Activated T-cell treated with anti-CD3 and anti-CD28 coated beads, Interleukin-2, amount 50 U/mL, for 24 hours (primary cell): ENCODE results near the gene FAM210B.
"Not testable (repeated sequence)": the region's sequence is repeated elsewhere in the genome, so short reads cannot be mapped to it uniquely, and the experiment has no call there.

Source experiments
- DNase-seq: peaks from one replicate; pipeline ENCODE4 v3.0.0-alpha.2; 2020
- H3K27ac Mint-ChIP-seq: 2 replicates; pipeline ENCODE4 v1.8.0; 2020; ENCODE audit warnings: mild to moderate bottlenecking, mixed read lengths
- H3K27me3 Mint-ChIP-seq: 2 replicates; pipeline ENCODE4 v1.8.0; 2020; ENCODE audit warnings: mixed read lengths
- H3K36me3 Mint-ChIP-seq: 2 replicates; pipeline ENCODE4 v1.8.0; 2020; ENCODE audit warnings: low read depth, mixed read lengths
- H3K4me1 Mint-ChIP-seq: 2 replicates; pipeline ENCODE4 v1.8.0; 2020; ENCODE audit warnings: low read depth, mixed read lengths
- H3K4me3 Mint-ChIP-seq: 2 replicates; pipeline ENCODE4 v1.8.0; 2020; ENCODE audit warnings: mild to moderate bottlenecking, moderate library complexity, mixed read lengths
- H3K9me3 Mint-ChIP-seq: 2 replicates; pipeline ENCODE4 v1.8.0; 2020; ENCODE audit warnings: mixed read lengths

FAM210B gene, protein sequence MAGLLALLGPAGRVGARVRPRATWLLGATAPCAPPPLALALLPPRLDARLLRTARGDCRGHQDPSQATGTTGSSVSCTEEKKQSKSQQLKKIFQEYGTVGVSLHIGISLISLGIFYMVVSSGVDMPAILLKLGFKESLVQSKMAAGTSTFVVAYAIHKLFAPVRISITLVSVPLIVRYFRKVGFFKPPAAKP

DNA sequence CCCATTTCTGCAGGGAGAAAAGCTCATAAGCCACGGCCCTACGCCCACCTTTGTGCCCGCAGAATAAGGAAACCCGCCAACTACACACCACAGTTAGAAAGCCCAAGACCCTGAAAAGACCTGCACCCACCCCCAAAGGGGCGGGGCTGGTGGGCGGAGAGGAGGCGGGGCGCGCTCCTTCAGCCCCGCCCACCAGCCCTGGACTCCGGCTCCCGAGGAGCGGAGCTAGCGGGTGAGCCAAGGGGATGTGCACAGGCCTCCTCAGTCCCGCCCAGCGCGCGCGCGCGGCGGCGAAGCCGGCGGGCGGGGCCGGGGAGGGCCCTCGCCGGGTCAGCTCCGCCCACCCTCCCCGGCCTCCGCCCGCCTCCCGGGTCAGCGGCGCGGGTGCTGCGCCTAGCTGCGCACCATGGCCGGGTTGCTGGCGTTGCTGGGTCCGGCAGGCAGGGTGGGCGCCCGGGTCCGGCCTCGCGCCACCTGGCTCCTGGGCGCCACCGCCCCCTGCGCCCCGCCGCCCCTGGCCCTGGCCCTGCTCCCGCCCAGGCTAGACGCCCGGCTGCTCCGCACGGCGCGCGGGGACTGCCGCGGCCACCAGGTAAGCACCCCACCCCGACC lies at the start of gene FAM210B:
FAM210B (plus strand) TSS at position 375 of the 612 bp plus-strand sequence; CDS start at position 407, 32 bp downstream.
- Mint-ChIP-seq H3K4me1 (peaks cover 21% of the 10 kb centered on the region), H3K9me3 (no peaks in the 10 kb centered on the region), H3K27ac (peak within 1 kb of the TSS; percentile 69), H3K4me3 (peak within 1 kb of the TSS; percentile 85), H3K36me3 (no peaks in the 10 kb centered on the region), H3K27me3 (no peaks in the 10 kb centered on the region)
- peak; percentile 87 for DNase-seq

DNA sequence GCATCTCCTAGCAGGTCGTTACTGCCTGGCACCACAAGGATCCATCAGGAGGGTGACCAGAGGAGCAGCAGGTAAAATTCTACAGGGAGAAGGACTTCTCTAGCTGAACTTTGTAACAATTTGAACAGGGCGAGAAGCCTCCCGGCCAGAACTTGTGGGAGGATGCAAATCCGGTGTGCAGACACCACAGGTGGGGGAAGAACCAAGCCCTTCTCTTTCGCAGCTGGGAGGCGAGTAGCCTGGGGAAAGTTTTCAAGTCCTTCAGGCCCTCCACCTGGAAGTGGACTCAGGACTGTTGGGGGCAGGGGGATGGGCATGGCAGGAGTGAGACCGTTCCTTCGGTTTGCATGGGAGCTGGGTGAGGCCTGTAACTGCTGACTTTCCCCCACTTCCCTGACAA lies 42.7 kb upstream of the FAM210B start:
- Mint-ChIP-seq H3K4me1 (no peaks in the 10 kb centered on the region), H3K27me3 (peaks cover 37% of the 10 kb centered on the region), H3K4me3 (no peak overlapping the region), H3K36me3 (no peaks in the 10 kb centered on the region), H3K27ac (no peak overlapping the region), H3K9me3 (peaks cover 6% of the 10 kb centered on the region)
- no peak for DNase-seq

DNA sequence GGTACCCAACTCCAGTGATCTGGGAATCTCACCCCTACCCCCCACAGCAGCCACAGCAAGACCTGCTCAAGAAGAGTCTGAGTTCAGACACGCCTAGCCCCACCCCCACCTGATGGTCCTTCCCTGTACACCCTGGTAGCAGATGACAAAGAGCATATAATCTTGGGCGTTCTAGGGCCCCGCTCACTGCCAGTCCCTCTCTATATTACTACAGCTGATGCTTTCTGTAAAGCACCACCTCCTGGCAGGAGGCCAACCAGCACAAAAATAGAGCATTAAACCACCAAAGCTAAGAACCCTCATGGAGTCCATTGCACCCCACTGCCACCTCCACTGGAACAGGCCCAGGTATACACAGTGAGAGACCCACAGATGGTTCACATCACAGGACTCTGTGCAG lies 42.3 kb upstream of the FAM210B start:
- H3K27me3 Mint-ChIP-seq = peaks cover 33% of the 10 kb centered on the region

DNA sequence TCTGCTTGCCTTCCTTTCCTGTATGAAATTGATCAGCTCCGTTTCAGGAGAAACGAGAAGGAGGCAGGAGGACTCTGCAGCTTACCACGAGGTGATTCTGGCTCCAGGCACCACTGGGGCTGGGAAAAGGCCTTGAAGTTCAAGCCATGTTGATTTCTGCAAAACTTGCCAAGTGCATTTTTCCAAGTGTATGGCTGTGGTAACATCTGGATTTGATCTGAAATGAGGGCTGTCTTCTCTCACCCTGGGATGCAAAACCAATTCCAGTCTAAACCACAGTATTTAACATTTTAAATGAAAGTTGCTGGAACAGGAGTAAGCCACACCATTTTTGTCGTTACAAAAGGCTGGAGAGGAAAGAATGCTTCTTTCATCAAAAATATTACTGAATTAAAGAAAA lies 36.1 kb upstream of the FAM210B start:
- Mint-ChIP-seq H3K27ac (no peak overlapping the region), H3K9me3 (no peaks in the 10 kb centered on the region), H3K4me3 (no peak overlapping the region), H3K36me3 (no peaks in the 10 kb centered on the region), H3K4me1 (no peaks in the 10 kb centered on the region), H3K27me3 (peaks cover 31% of the 10 kb centered on the region)
- no peak for DNase-seq

More for the DNA sequence above, 42.3 kb upstream of the FAM210B start:
- H3K4me3 Mint-ChIP-seq = no peak overlapping the region
- H3K4me1 Mint-ChIP-seq = no peaks in the 10 kb centered on the region
- H3K27ac Mint-ChIP-seq = no peak overlapping the region
- H3K36me3 Mint-ChIP-seq = no peaks in the 10 kb centered on the region
- DNase-seq = no peak
- H3K9me3 Mint-ChIP-seq = peaks cover 6% of the 10 kb centered on the region

DNA sequence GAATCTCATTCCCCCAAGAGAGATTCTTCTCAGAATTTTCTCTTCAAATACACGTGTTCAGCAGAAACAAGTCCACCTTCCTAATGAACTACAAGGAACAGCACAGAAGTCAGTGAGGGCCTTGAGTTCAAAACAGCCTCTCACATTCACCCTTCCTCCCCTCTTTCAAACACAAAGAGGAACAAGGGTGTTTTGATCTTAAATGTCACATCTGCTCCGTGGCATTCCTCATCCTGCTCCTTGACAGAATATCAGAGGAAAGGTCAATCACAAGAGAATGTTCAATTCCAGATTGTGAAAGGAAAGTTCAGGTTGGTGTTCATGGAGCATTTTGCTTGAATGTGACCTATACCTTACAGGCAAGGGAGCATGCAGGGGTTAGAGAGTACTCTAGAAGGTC lies 35.6 kb upstream of the FAM210B start:
- Mint-ChIP-seq H3K27me3 (peaks cover 28% of the 10 kb centered on the region), H3K9me3 (no peaks in the 10 kb centered on the region), H3K36me3 (no peaks in the 10 kb centered on the region), H3K4me1 (no peaks in the 10 kb centered on the region), H3K27ac (no peak overlapping the region), H3K4me3 (no peak overlapping the region)
- DNase-seq = no peak

DNA sequence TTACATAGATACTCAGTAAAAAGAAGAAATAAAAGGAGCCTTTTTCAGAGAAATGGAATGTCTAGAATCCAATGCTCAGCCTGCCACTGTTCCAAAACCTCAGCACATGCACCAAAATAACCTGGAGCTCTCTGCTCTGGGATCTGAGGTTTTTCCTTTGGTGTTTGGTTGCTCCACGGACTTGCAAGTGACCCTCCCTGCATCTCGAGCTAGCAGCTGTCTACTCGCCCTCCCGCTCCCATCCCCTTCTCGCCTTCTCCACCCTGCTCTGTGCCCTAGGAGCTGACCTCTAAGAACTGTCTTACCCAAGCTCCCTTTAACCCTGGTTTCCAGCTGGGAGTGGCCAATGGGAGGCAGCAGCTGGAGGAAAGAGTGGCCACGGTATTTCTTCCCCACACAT lies 35.1 kb upstream of the FAM210B start:
- peaks cover 28% of the 10 kb centered on the region for H3K27me3 Mint-ChIP-seq
- no peaks in the 10 kb centered on the region for H3K4me1 Mint-ChIP-seq
- H3K36me3 Mint-ChIP-seq = no peaks in the 10 kb centered on the region
- no peak overlapping the region for H3K4me3 Mint-ChIP-seq
- no peak for DNase-seq
- no peak overlapping the region for H3K27ac Mint-ChIP-seq
- H3K9me3 Mint-ChIP-seq = no peaks in the 10 kb centered on the region

DNA sequence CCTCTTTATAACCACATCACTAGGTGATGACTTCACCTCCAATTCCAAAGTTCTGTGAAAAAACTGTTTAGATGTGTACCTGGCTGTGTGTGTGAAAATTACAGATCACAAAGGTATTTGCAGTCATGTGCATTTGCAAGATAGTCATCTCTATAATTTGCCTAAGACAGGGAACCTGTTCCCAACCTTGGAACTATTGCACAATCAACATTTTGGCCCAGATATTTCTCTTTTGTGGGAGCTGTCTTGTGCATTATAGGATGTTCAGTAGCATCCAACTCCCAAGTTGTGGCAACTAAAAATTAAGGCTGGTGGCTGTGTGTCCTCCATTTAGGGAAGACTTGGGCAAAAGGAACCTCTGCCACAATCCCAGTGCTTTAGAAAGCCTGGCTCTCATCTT lies 34.0 kb upstream of the FAM210B start:
- Mint-ChIP-seq H3K4me3 (no peak overlapping the region), H3K9me3 (no peaks in the 10 kb centered on the region), H3K4me1 (no peaks in the 10 kb centered on the region), H3K27me3 (peaks cover 25% of the 10 kb centered on the region), H3K27ac (no peak overlapping the region), H3K36me3 (no peaks in the 10 kb centered on the region)
- no peak for DNase-seq

DNA sequence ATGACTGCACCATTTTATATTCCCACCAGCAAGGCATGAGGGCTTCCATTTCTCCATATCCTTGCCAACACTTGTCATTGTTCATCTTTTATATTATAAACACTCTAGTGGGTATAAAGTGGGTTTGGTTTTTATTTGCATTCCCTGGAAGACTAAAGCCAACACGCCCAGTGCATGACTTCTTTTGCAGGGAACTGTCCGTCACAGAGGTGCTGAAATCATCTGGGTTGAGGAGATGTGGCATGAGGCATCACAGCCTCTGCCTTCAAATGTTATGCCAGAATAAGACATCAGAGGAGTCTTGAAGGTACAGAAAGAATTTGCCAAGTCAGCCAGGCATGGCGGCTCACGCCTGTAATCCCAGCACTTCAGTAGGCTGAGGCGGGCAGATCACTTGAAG lies 29.9 kb upstream of the FAM210B start:
- Mint-ChIP-seq H3K4me3 (no peak overlapping the region), H3K4me1 (no peaks in the 10 kb centered on the region), H3K9me3 (no peaks in the 10 kb centered on the region), H3K36me3 (no peaks in the 10 kb centered on the region), H3K27me3 (peaks cover 15% of the 10 kb centered on the region), H3K27ac (no peak overlapping the region)
- DNase-seq = no peak

DNA sequence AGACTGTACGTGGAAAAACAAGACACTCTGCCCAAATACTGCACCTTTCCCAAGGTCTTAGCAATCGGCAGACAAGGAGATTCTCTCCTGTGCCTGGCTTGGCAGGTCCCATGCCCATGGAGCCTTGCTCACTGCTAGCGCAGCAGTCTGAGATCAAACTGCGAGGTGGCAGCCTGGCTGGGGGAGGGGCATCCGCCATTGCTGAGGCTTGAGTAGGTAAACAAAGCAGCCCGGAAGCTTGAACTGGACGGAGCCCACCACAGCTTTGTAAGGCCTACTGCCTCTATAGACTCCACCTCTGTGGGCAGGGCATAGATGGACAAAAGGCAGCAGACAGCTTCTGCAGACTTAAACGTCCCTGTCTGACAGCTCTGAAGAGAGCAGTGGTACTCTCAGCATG lies 22.1 kb upstream of the FAM210B start:
- not testable (repeated sequence) for H3K9me3 Mint-ChIP-seq, DNase-seq, H3K4me1 Mint-ChIP-seq, H3K4me3 Mint-ChIP-seq, H3K27ac Mint-ChIP-seq, H3K36me3 Mint-ChIP-seq
- peaks cover 57% of the 10 kb centered on the region for H3K27me3 Mint-ChIP-seq

DNA sequence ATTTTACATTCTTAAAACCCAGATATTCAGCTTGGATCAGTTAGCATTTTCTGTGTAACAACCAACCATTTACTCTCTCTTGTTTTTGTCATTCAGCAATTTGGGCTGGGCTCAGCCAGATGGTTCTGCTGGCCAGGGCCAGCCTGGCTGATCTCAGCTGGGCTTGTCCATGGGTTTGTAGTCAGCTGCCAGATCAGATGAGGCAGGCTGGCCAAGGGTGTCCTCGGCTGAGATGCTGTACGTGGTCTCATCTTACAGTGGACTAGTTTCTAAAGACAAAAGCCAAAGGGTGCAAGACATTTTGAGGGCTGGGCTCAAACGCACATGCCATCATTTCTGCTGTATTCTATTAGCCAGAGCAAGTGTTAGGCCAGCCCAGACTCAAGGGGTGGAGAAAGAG lies 16.0 kb upstream of the FAM210B start:
- Mint-ChIP-seq H3K9me3 (no peaks in the 10 kb centered on the region), H3K4me1 (peaks cover 9% of the 10 kb centered on the region), H3K4me3 (no peak overlapping the region), H3K27me3 (peaks cover 88% of the 10 kb centered on the region), H3K27ac (no peak overlapping the region), H3K36me3 (no peaks in the 10 kb centered on the region)
- no peak for DNase-seq

DNA sequence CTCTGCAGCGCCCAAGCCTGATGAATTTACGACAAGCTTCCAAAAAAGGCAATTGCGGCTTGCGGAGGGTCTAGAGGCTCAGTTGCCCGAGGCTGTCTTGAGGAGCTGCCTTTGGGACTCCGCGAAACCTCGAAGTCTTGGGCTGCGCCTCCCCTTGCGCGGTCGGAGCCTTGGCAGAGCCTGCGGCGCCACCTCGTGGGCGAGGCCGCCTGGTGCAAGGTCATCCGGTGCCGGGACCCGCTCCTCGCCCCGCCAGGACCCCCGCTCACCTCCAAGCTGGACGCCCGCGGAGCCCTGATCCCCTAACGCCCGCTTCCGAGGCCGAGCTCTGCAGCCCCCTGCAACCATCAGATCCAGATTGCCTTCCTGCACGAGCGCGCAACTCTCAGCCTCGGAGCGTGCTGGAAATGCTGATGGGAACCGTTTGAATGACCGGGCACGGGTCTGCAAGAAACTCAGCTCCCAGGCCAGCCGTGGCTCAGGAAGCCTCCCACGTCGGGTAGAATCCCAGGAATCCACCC lies 14.9 kb upstream of the FAM210B start:
- no peaks in the 10 kb centered on the region for H3K36me3 Mint-ChIP-seq
- no peaks in the 10 kb centered on the region for H3K9me3 Mint-ChIP-seq
- peak; percentile 63 for DNase-seq
- peaks cover 84% of the 10 kb centered on the region for H3K27me3 Mint-ChIP-seq
- H3K27ac Mint-ChIP-seq = no peak overlapping the region
- H3K4me3 Mint-ChIP-seq = no peak overlapping the region
- peaks cover 9% of the 10 kb centered on the region for H3K4me1 Mint-ChIP-seq

DNA sequence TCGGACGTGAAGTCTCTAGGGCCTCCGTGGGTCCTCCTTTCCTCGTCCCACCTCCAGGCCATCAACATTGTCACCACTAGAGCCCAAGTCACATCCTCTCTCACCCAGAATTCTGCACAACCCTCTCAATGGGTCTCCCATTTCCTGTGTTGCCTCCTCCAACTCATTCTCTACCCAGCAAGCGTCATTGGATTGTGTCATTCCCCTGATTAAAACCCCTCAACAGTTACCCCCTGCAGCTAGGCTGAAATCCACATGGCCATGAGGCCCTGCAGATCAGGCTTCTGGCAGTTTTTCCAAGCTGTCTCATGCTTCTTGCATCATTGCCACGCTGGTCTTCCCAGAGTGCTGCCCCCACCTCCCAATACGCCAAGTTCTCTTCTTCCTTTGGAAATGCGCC lies 12.9 kb upstream of the FAM210B start:
- no peak for DNase-seq
- Mint-ChIP-seq H3K4me3 (no peak overlapping the region), H3K27me3 (peaks cover 70% of the 10 kb centered on the region)

DNA sequence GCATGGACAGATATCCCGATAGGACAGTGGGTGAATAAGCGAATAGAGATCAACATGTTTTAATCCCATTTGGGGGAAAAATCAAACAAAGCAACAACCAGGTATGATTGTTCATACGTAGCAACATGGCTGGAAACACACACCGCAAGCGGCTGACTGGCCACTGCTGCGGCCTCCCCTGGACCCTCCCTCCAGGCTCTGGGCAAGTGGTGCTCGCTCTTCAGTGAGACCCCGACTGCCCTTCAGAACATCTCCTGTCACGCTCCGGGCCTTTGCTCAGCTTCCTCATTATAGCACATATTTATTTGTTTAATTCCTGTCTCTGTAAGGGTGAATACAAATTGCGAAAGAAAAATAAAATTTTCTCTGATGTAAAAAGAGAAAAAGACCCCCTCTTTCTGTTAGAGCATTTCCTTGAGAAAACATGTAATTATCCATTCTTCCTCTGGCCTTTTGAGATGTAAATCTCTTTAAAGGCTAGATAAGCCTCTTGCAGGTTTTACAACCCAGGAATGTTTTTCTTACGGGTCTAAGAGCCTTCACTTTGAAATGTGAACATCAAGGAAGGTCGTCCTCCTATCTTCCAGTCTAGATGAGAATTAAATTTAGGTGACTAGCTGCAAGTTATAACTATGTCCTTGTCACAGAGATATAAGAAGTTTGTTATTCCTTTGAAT lies 11.0 kb upstream of the FAM210B start:
- Mint-ChIP-seq H3K36me3 (no peaks in the 10 kb centered on the region), H3K9me3 (no peaks in the 10 kb centered on the region), H3K4me1 (peaks cover 9% of the 10 kb centered on the region), H3K27me3 (peaks cover 56% of the 10 kb centered on the region), H3K4me3 (no peak overlapping the region), H3K27ac (no peak overlapping the region)
- no peak for DNase-seq

More for the DNA sequence above, 12.9 kb upstream of the FAM210B start:
- H3K36me3 Mint-ChIP-seq = no peaks in the 10 kb centered on the region
- H3K27ac Mint-ChIP-seq = no peak overlapping the region
- H3K9me3 Mint-ChIP-seq = no peaks in the 10 kb centered on the region
- peaks cover 9% of the 10 kb centered on the region for H3K4me1 Mint-ChIP-seq

DNA sequence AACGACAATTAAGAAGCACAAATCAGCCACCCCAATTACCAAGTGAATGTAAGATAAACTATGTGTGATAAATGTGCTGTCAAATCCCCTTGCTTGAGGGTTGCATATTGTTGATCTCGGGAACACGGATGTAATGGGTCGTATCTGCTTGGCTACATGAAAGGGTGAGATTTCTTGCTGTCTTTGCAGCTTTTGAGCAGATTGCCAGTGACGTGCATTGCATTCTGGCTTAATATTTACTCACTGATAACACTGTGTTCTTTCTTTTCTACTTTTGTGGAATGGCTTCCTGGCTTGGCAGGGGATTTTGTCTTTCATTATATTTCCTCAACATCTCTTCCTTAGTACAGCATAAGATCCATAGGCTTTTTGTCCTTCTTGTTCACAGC lies 10.5 kb upstream of the FAM210B start:
- DNase-seq = no peak
- H3K27ac Mint-ChIP-seq = no peak overlapping the region
- no peaks in the 10 kb centered on the region for H3K36me3 Mint-ChIP-seq
- peaks cover 7% of the 10 kb centered on the region for H3K4me1 Mint-ChIP-seq
- H3K9me3 Mint-ChIP-seq = no peaks in the 10 kb centered on the region
- no peak overlapping the region for H3K4me3 Mint-ChIP-seq
- peaks cover 50% of the 10 kb centered on the region for H3K27me3 Mint-ChIP-seq

DNA sequence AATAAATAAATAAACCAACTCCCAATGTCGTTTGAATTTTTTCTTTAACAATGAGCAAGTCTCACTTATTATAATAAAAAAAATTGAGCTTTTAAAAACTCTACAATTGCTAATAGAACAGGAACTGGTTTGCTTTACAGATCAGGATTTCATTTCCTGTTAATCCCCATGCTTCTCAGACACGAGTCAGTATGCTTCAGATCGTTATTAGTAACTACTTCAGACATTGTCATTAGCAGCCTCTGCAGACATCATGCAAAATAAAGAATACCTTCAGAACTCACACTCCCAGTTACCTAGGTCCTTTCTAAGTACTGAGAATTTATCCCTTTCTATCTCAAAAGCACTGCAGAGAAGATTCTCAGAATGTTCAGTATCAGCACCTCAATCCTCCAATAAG lies 10.0 kb upstream of the FAM210B start:
- no peak overlapping the region for H3K27ac Mint-ChIP-seq
- DNase-seq = no peak
- H3K27me3 Mint-ChIP-seq = peaks cover 46% of the 10 kb centered on the region
- no peaks in the 10 kb centered on the region for H3K9me3 Mint-ChIP-seq
- H3K4me1 Mint-ChIP-seq = peaks cover 4% of the 10 kb centered on the region
- no peaks in the 10 kb centered on the region for H3K36me3 Mint-ChIP-seq
- no peak overlapping the region for H3K4me3 Mint-ChIP-seq
